Hematopoietic multipotent progenitor cell treated with erythropoietin and hydrocortisone succinate and interleukin-3 and kit ligand, for 4 days (in vitro differentiated cells): ENCODE measurements around the gene PELI2.

Experiments
- DNase-seq: peaks from one replicate; pipeline ENCODE4 v3.0.0-alpha.2; 2015

PELI2 gene

GRCh38 chr14:56321861-56322260 is 203.7 kb downstream of the PELI2 start:
- no peak for DNase-seq

DNA sequence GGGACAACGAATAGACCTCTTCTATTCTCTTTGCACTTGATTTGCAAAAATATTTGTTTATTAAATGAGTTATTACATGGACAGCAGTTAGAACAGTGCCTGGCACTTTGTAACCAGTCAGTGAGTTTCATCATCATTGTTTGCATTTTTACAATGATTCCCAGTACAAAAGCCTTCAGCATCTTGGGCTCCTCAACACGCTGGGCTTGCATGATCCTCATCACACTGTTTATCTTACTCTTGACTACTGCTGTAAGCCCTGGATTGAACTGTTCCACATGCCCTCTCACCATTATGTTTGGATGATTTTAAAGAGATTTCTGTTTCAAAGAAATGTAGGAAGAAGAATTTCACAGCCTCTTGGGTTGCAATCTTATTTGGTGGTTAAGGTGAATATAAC is 204.3 kb downstream of the PELI2 start:
- no peak for DNase-seq

- no peak for DNase-seq
These were observed 206.2 kb downstream of the PELI2 start for GRCh38 chr14:56324454-56324853.

- no peak for DNase-seq
These were observed 206.9 kb downstream of the PELI2 start for GRCh38 chr14:56324856-56325699.

DNA sequence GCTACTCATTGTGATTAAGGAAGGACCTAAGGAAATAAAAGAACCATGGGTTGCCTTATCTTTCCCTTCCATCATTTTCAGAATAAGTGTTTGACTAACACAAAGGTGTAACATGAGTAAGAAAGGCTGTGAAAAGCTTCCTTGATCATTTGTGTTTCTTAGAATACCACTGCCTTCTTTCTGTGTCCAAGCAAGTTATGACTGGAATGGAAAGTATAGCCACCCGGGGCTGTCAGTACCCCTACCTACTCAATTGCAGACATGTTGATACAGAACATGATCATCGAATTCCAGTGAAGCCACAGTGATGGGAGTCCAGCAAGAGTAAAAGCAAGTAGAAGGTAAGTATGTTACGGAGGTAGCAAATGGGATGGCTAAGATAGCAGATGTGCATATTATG is 209.8 kb downstream of the PELI2 start:
- DNase-seq: no peak

DNA sequence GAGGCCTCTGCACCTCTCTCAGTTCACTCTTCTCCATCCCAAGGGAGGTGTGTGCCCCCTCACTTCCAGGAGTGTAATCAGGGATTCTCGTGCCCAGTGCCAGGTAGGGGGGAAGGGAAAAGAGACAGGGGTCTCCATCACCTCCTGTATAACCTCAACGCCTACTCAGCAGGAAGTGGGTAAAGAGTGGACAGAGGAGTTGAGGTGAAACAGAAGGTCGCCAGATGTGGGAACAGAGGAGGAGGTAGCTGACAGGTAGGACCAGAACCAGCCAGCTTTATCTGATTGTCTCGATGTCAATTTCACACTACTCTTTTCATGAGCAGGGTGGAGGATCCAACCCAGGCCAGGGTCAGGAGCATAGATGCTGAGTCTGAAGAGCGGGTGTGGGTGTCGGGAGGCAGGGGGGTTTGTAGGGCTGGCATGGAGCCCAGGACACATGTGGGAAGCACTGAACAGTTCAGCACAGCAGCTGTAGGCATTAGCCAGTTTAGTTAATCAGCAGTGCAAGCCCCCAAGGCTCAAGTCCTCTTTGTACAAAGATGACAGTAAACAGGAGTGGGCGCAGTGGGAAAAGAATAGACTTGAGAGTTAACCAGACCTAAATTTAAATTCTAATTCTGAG is 213.5 kb downstream of the PELI2 start:
- peak; percentile 34 for DNase-seq

- DNase-seq: peak; percentile 64
These were observed 215.4 kb downstream of the PELI2 start for GRCh38 chr14:56333359-56334292.

DNA sequence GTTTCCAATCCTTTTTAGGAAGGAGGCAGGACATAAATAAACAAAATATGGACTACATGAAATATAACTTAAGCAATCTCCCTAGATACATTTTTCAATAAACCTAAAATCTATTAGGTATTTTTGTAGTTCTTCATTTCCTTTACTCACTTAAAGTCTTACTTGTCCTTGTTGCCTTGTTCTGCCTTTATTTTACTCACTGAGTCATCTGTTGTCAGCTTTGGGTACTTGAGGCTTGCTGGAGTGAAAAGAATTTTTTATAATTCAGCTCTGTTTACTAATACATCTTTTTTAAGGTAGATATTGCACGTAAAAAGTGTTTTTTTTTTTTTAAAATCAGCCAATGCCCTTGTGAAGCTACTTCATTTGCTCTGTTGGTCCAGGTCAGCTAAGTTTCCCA is 216.2 kb downstream of the PELI2 start:
- no peak for DNase-seq

GRCh38 chr14:56338674-56339073 is 220.5 kb downstream of the PELI2 start:
- no peak for DNase-seq

DNA sequence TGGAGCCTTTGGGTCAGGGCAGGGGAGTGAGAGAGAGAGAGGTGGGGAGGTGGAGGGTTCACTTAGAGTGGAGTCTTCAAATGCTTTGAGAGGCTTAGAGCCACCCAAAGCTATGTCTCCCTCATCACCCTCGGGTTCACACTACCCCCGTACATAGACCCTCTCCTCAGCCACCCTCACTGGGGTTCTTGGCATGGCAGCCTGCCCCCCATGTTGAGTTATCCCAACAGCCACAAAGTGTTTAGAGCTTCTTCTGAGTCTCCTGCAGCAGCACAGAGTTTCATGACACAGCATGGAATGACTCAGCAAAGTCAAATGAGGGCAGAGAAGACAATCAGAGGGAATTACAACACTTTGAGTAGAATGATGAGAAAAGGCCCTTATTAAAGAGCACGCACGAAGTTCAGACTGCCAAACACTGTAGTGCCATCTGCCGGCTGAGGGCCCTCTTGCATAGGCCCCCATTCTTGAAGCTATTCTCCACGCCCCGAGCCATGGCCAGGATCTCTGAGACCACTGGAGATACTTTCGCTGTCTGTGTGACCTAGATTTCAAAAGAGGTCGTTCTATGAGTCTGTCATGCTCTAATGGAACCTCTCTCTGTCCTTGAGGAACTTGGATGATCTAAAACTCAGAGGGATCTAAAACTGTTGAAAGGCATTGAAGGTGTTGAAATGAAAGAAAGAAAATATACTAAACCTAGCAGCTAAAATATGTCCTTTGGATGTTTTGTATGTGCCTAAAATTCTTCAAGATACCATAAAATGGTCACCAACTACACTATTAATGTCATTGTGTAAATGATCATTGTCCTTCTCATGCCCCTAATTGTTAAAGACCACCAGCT is 221.9 kb downstream of the PELI2 start:
- DNase-seq: peak; percentile 97

DNA sequence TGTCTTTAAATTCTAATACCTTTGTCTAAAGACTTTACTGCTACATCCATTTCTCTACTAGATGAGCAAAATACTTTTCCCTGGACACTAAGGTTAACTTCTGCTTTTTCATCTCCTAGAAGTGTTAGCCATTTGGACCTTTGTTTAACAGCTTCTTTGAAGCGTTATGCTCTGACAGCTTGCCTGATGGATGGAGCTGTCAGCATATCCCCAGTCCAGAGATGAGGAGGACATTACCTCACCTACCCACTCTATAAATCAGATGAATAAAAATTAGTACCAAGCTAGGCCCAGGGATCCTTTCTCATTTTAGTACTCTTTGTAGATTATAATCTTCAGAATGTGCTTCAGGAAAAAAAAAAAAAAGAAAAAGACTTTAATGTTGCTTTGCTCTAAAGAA is 222.7 kb downstream of the PELI2 start:
- no peak for DNase-seq

GRCh38 chr14:56341766-56342493 is 223.7 kb downstream of the PELI2 start:
- no peak for DNase-seq

GRCh38 chr14:56342494-56342942 is 224.3 kb downstream of the PELI2 start:
- DNase-seq: peak; percentile 89

GRCh38 chr14:56349960-56350359 is 231.7 kb downstream of the PELI2 start:
- no peak for DNase-seq
